ENCODE data around the gene APMAP.

DNA sequence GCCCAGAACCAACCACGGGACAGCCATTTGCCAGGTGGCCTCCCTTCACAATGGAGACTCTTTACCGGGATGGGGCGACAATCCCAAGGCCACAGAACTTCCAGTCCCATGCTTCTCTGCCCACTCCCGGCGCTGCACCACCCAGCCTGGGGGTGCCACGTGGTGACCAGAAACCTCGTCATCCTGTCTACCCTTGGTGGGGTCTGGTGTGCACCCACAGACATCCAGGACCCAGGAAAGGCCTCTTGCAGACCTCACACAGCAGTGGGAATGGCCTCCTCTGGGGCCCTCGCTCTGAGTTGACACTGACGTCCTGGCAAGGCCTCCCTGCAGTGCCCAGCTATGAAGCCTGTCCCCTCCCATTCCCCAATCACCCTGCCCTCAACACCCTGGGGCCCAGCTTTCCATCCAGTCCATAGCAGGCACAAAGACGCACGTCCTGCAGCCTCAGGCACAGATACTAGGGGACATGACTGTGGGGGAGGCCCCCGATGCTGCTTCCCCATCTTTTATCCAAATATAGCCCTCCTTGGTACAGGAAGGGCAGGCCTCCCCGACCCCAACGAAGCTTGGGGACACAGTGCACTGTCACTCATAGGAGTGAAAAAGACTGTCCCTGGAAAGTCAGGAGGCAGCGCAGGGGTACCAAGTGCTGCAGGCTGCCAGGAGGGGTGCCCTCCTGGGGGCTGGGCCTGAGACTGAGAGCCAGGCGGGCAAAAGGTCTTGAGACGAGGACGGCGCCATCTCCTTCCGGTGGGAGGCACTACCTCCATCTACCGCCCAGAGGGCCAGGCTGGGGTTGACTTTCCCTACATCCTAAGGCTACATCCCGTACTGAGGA lies 36.3 kb downstream of the APMAP start:
- TF ChIP-seq, protein P1, sequence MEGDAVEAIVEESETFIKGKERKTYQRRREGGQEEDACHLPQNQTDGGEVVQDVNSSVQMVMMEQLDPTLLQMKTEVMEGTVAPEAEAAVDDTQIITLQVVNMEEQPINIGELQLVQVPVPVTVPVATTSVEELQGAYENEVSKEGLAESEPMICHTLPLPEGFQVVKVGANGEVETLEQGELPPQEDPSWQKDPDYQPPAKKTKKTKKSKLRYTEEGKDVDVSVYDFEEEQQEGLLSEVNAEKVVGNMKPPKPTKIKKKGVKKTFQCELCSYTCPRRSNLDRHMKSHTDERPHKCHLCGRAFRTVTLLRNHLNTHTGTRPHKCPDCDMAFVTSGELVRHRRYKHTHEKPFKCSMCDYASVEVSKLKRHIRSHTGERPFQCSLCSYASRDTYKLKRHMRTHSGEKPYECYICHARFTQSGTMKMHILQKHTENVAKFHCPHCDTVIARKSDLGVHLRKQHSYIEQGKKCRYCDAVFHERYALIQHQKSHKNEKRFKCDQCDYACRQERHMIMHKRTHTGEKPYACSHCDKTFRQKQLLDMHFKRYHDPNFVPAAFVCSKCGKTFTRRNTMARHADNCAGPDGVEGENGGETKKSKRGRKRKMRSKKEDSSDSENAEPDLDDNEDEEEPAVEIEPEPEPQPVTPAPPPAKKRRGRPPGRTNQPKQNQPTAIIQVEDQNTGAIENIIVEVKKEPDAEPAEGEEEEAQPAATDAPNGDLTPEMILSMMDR (IDR thresholded peaks at IDR 0.05; ENCODE audit: low read length): no peak
- TF ChIP-seq EZH2 (optimal IDR thresholded peaks at IDR 0.05; ENCODE audit: low read depth, low read length) (no peak), EZH2phosphoT487 (IDR thresholded peaks at IDR 0.05; ENCODE audit: low read length) (no peak)
